A673 (cell line): Measurements from ENCODE around the gene CHERP. TPM values are rescaled to one million over a fixed set of nuclear protein-coding genes. Genes with fewer than 3 reads are reported as not detected.

Experiments
- BruUV-seq: library from RNA; stranded (reverse); fragments of 400-500 nt; replicated peaks from 2 replicates; lab custom pipeline; 2021; lab: Mats Ljungman, UMichigan
- CTCF ChIA-PET: fragments of 300-600 bp; sonication (Branson Sonifier 250); formaldehyde crosslinking; loops from one replicate; lab custom pipeline; 2022; ENCODE audit warnings: antibody characterized with exemption; lab: Charles Lee
- POLR2A ChIA-PET: fragments of 300-600 bp; sonication (Branson Sonifier 250); formaldehyde crosslinking; loops from one replicate; lab custom pipeline; 2022; ENCODE audit warnings: antibody characterized with exemption; ENCODE audit not compliant: low non-redundant PET; lab: Charles Lee
- DNase-seq: peaks from one replicate; pipeline ENCODE4 v3.0.0-alpha.2; 2015; ENCODE audit warnings: low spot score
- H3K27ac ChIP-seq: fragments of 200-600 bp; sonication (generic); 2 replicates; pipeline ENCODE4 v1.5.1; 2016; ENCODE audit warnings: mixed run types, low read depth, mild to moderate bottlenecking, mixed read lengths, antibody characterized with exemption, low read length; ENCODE audit not compliant: poor library complexity, severe bottlenecking
- H3K27me3 ChIP-seq: fragments of 200-600 bp; sonication (generic); replicated peaks from 2 replicates; pipeline ENCODE4 v1.6.1; 2017; ENCODE audit warnings: mixed run types, low read depth, mild to moderate bottlenecking, mixed read lengths, antibody characterized with exemption, low read length; ENCODE audit not compliant: insufficient read depth, poor library complexity
- H3K36me3 ChIP-seq: fragments of 200-600 bp; sonication (generic); 2 replicates; pipeline ENCODE4 v1.6.1; 2016; ENCODE audit warnings: mixed run types, mild to moderate bottlenecking, mixed read lengths, antibody characterized with exemption, low read length; ENCODE audit not compliant: insufficient read depth, poor library complexity, severe bottlenecking
- H3K4me1 ChIP-seq: fragments of 200-600 bp; sonication (generic); 2 replicates; pipeline ENCODE4 v1.6.1; 2017; ENCODE audit warnings: mixed run types, mild to moderate bottlenecking, mixed read lengths, antibody characterized with exemption, low read length; ENCODE audit not compliant: insufficient read depth, poor library complexity, severe bottlenecking
- H3K4me3 ChIP-seq: fragments of 200-600 bp; sonication (generic); 2 replicates; pipeline ENCODE4 v1.5.1; 2016; ENCODE audit warnings: low read depth, mixed run types, mild to moderate bottlenecking, mixed read lengths, low read length; ENCODE audit not compliant: poor library complexity, severe bottlenecking
- H3K9me3 ChIP-seq: fragments of 200-600 bp; sonication (generic); 2 replicates; pipeline ENCODE4 v1.6.1; 2016; ENCODE audit warnings: mixed run types, low read depth, mild to moderate bottlenecking, mixed read lengths, antibody characterized with exemption, low read length; ENCODE audit not compliant: poor library complexity, severe bottlenecking
- EZH2 ChIP-seq: fragments of 200-600 bp; sonication (generic); IDR thresholded peaks from 2 replicates; pipeline ENCODE4 v1.6.1; 2017; ENCODE audit warnings: borderline replicate concordance, low read depth, mild to moderate bottlenecking, mixed read lengths, antibody characterized with exemption, low read length; ENCODE audit not compliant: poor library complexity, severe bottlenecking
- intact Hi-C: fragments of 100-400 bp; cut with micrococcal nuclease; formaldehyde crosslinking; loops from one replicate; pipeline ENCODE4 v1.10.0; 2022; ENCODE audit not compliant: unreplicated experiment
- total RNA-seq: library from RNA; stranded (reverse); gene quantifications from 2 replicates; pipeline ENCODE4 v1.2.3, GENCODE V29; 2021
- TF ChIP-seq, protein P1 (sequence below): fragments of 300-800, 200-600 bp; sonication (generic); conservative IDR thresholded peaks from 2 replicates; pipeline ENCODE4 v1.5.1; 2017; ENCODE audit warnings: low read depth, mild to moderate bottlenecking, antibody characterized with exemption, low read length, moderate library complexity, mixed read lengths

CHERP gene
- total RNA-seq, 1 experiment from 2014 or later = 98.4 TPM

GRCh38 chr19:16520986-16521624 lies 21.1 kb downstream of the CHERP start:
- DNase-seq = no peak
- intact Hi-C loops = no loop called here
- Histone ChIP-seq H3K36me3 (peaks cover 89% of the 10 kb centered on the region), H3K27me3 (no peaks in the 10 kb centered on the region), H3K27ac (no peak overlapping the region), H3K4me3 (no peak overlapping the region), H3K4me1 (no peaks in the 10 kb centered on the region), H3K9me3 (no peaks in the 10 kb centered on the region)
- no TSS peak for BruUV-seq
- ChIA-PET CTCF (no interaction called here), POLR2A (no interaction called here)
- no peak for TF ChIP-seq EZH2
- TF ChIP-seq, protein P1, sequence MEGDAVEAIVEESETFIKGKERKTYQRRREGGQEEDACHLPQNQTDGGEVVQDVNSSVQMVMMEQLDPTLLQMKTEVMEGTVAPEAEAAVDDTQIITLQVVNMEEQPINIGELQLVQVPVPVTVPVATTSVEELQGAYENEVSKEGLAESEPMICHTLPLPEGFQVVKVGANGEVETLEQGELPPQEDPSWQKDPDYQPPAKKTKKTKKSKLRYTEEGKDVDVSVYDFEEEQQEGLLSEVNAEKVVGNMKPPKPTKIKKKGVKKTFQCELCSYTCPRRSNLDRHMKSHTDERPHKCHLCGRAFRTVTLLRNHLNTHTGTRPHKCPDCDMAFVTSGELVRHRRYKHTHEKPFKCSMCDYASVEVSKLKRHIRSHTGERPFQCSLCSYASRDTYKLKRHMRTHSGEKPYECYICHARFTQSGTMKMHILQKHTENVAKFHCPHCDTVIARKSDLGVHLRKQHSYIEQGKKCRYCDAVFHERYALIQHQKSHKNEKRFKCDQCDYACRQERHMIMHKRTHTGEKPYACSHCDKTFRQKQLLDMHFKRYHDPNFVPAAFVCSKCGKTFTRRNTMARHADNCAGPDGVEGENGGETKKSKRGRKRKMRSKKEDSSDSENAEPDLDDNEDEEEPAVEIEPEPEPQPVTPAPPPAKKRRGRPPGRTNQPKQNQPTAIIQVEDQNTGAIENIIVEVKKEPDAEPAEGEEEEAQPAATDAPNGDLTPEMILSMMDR = no peak

GRCh38 chr19:16520074-16520973 lies 21.9 kb downstream of the CHERP start:
- Histone ChIP-seq H3K27ac (no peak overlapping the region), H3K9me3 (no peaks in the 10 kb centered on the region), H3K4me1 (no peaks in the 10 kb centered on the region), H3K36me3 (peaks cover 81% of the 10 kb centered on the region), H3K27me3 (no peaks in the 10 kb centered on the region), H3K4me3 (no peak overlapping the region)
- no peak for DNase-seq
- TF ChIP-seq, protein P1 = no peak
- TF ChIP-seq EZH2 = no peak
- no TSS peak for BruUV-seq
- ChIA-PET POLR2A (no interaction called here), CTCF (no interaction called here)
- intact Hi-C loops = no loop called here

DNA sequence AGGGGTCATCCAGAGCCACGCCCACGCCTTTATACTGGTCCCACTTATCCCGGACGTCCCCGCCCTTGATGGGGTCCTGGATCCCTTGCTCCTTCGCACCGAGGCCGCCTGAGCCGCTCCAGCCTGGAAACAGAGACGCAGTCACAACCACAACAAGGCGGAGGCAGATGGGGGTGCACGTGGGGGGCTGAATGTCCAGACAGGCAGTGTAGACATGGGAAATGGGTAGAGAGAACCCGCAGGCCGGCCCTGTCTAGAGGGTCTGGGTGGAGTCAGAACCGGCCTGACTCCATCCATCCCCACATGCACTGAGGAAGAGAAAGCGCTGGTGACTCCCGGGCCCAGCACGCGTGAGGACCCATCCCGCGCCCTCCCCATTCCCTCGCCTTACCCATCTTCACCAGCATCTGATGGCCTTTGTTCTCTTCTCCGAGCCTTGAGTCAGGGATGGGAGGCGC lies 23.0 kb downstream of the CHERP start:
- Histone ChIP-seq H3K4me1 (no peaks in the 10 kb centered on the region), H3K27me3 (no peaks in the 10 kb centered on the region), H3K9me3 (no peaks in the 10 kb centered on the region), H3K4me3 (no peak overlapping the region), H3K27ac (no peak overlapping the region), H3K36me3 (peaks cover 73% of the 10 kb centered on the region)
- BruUV-seq = no TSS peak
- POLR2A ChIA-PET = no interaction called here
- TF ChIP-seq EZH2 = no peak
- TF ChIP-seq, protein P1 = no peak
- CTCF ChIA-PET = no interaction called here
- DNase-seq = no peak
- intact Hi-C loops = no loop called here
